Effector CD4-positive, alpha-beta T cell (primary cell): Measurements from ENCODE around the gene PF4V1.

Experiments used
- DNase-seq: peaks from one replicate; pipeline ENCODE4 v3.0.0-alpha.2; 2020

The PF4V1 gene

GRCh38 chr4:73847526-73848182 lies 5.4 kb upstream of the PF4V1 start:
- no peak for DNase-seq

GRCh38 chr4:73848183-73848777 lies 4.8 kb upstream of the PF4V1 start:
- no peak for DNase-seq

GRCh38 chr4:73850261-73850970 lies 2.7 kb upstream of the PF4V1 start:
- no peak for DNase-seq

GRCh38 chr4:73851293-73851692 lies 1.8 kb upstream of the PF4V1 start:
- no peak for DNase-seq

GRCh38 chr4:73852771-73853170 lies 325 bp upstream of the PF4V1 start:
- no peak for DNase-seq

- no peak for DNase-seq
Measured at GRCh38 chr4:73853718-73854473, 800 bp downstream of the PF4V1 start.

GRCh38 chr4:73855406-73855805 lies 2.3 kb downstream of the PF4V1 start:
- no peak for DNase-seq

GRCh38 chr4:73856518-73856917 lies 3.4 kb downstream of the PF4V1 start:
- no peak for DNase-seq

- DNase-seq = no peak
Measured at GRCh38 chr4:73859614-73860088, 6.6 kb downstream of the PF4V1 start.

GRCh38 chr4:73860181-73860580 lies 7.1 kb downstream of the PF4V1 start:
- DNase-seq = no peak

- DNase-seq = no peak
Measured at GRCh38 chr4:73860917-73861316, 7.8 kb downstream of the PF4V1 start.

GRCh38 chr4:73862322-73862721 lies 9.2 kb downstream of the PF4V1 start:
- DNase-seq = no peak

- DNase-seq = no peak
Measured at GRCh38 chr4:73864365-73864764, 11.3 kb downstream of the PF4V1 start.

- DNase-seq = no peak
Measured at GRCh38 chr4:73864961-73865360, 11.9 kb downstream of the PF4V1 start.

GRCh38 chr4:73865431-73866096 lies 12.5 kb downstream of the PF4V1 start:
- DNase-seq = no peak

- DNase-seq = no peak
Measured at GRCh38 chr4:73866246-73866645, 13.2 kb downstream of the PF4V1 start.

- DNase-seq = no peak
Measured at GRCh38 chr4:73867783-73868182, 14.7 kb downstream of the PF4V1 start.

GRCh38 chr4:73868206-73869129 lies 15.4 kb downstream of the PF4V1 start:
- DNase-seq = no peak

- no peak for DNase-seq
Measured at GRCh38 chr4:73869130-73870055, 16.3 kb downstream of the PF4V1 start, which contains the start of gene CXCL1. CXCL1 (plus strand) TSS chr4:73869393; CDS start chr4:73869471, 78 bp downstream.

GRCh38 chr4:73870260-73870659 lies 17.2 kb downstream of the PF4V1 start:
- DNase-seq = no peak
